ENCODE measurements around the gene CYP4F11.

- TF ChIP-seq KDM5B (CRISPR knock-in tag; IDR thresholded peaks at IDR 0.05; ENCODE audit: borderline replicate concordance) (no peak), SP1 (IDR thresholded peaks at IDR 0.05) (no peak), SP1 (CRISPR knock-in tag; IDR thresholded peaks at IDR 0.05) (no peak), CTCF (CRISPR knock-in tag; IDR thresholded peaks at IDR 0.05) (no peak), FOXA1 (IDR thresholded peaks at IDR 0.05) (no peak), FOXA1 (CRISPR knock-in tag; IDR thresholded peaks at IDR 0.05) (no peak), TSC22D2 (CRISPR knock-in tag; IDR thresholded peaks at IDR 0.05; ENCODE audit: borderline replicate concordance) (no peak), RFX3 (CRISPR knock-in tag; IDR thresholded peaks at IDR 0.05) (no peak), IKZF1 (IDR thresholded peaks at IDR 0.05) (no peak), SRF (IDR thresholded peaks at IDR 0.05; ENCODE audit: low read depth, low read length) (no peak), TAF1 (CRISPR knock-in tag; IDR thresholded peaks at IDR 0.05) (no peak), POLR2AphosphoS5 (IDR thresholded peaks at IDR 0.05; ENCODE audit: low read depth, low read length) (no peak), ZNF34 (CRISPR knock-in tag; IDR thresholded peaks at IDR 0.05; ENCODE audit: borderline replicate concordance) (no peak), MXD3 (CRISPR knock-in tag; IDR thresholded peaks at IDR 0.05) (no peak)
These were observed 43.4 kb upstream of the CYP4F11 start for GRCh38 chr19:15977690-15978089.

Measured in HepG2 (cell line).